Trophoblast cell (in vitro differentiated cells and primary cell): Measurements from ENCODE around the gene ZBTB40.

ENCODE experiments used
- DNase-seq, 2 donors: peaks; one replicate each; pipeline ENCODE4 v3.0.0-alpha.2; 2016
- H2AFZ ChIP-seq: 2 replicates; pipeline ENCODE4 v1.6.1; 2013; ENCODE audit warnings: low read length, moderate library complexity, mild to moderate bottlenecking; ENCODE audit not compliant: insufficient read depth, poor library complexity
- H2AK5ac ChIP-seq: 2 replicates; pipeline ENCODE4 v1.6.1; 2013; ENCODE audit warnings: mild to moderate bottlenecking, low read length
- H2BK120ac ChIP-seq: 2 replicates; pipeline ENCODE4 v1.6.1; 2013; ENCODE audit warnings: low read length, mild to moderate bottlenecking, moderate library complexity; ENCODE audit not compliant: insufficient read depth, poor library complexity
- H2BK12ac ChIP-seq: 2 replicates; pipeline ENCODE4 v1.6.1; 2013; ENCODE audit warnings: mild to moderate bottlenecking, low read length, moderate library complexity
- H2BK5ac ChIP-seq: 2 replicates; pipeline ENCODE4 v1.6.1; 2013; ENCODE audit warnings: low read length, low read depth, moderate library complexity, mild to moderate bottlenecking; ENCODE audit not compliant: poor library complexity
- H3K14ac ChIP-seq: 2 replicates; pipeline ENCODE4 v1.6.1; 2013; ENCODE audit warnings: mild to moderate bottlenecking, low read length
- H3K18ac ChIP-seq: 2 replicates; pipeline ENCODE4 v1.6.1; 2013; ENCODE audit warnings: mild to moderate bottlenecking, low read length
- H3K23ac ChIP-seq: 2 replicates; pipeline ENCODE4 v1.6.1; 2013; ENCODE audit warnings: low read length
- H3K27ac ChIP-seq: 2 replicates; pipeline ENCODE4 v1.5.1; 2013; ENCODE audit warnings: low read depth, mild to moderate bottlenecking, inconsistent platforms, low read length, moderate library complexity
- H3K27me3 ChIP-seq: 2 replicates; pipeline ENCODE4 v1.6.1; 2013; ENCODE audit warnings: inconsistent platforms, mild to moderate bottlenecking, low read length, moderate library complexity; ENCODE audit not compliant: insufficient read depth
- H3K36me3 ChIP-seq, 2 experiments: 1 replicate in 1 of 2; 2 replicates in 1 of 2; pipeline ENCODE4 v1.6.1; 2013; ENCODE audit warnings: low read length in 2 of 2, mild to moderate bottlenecking in 2 of 2, moderate library complexity in 1 of 2; ENCODE audit not compliant: insufficient read depth in 2 of 2, control insufficient read depth in 1 of 2
- H3K4ac ChIP-seq: 2 replicates; pipeline ENCODE4 v1.6.1; 2013; ENCODE audit warnings: low read depth, mild to moderate bottlenecking, low read length, moderate library complexity
- H3K4me1 ChIP-seq, 2 experiments: 1 replicate in 1 of 2; 2 replicates in 1 of 2; pipeline ENCODE4 v1.6.1; 2013; ENCODE audit warnings: low read length in 2 of 2, mild to moderate bottlenecking in 2 of 2, moderate library complexity in 1 of 2; ENCODE audit not compliant: insufficient read depth in 2 of 2, control insufficient read depth in 1 of 2
- H3K4me2 ChIP-seq: 2 replicates; pipeline ENCODE4 v1.6.1; 2013; ENCODE audit warnings: inconsistent platforms, mild to moderate bottlenecking, low read length, moderate library complexity
- H3K4me3 ChIP-seq: 2 replicates; pipeline ENCODE4 v1.5.1; 2013; ENCODE audit warnings: mild to moderate bottlenecking, low read depth, low read length, inconsistent platforms
- H3K79me1 ChIP-seq: one replicate; pipeline ENCODE4 v1.6.1; 2013; ENCODE audit warnings: low read length
- H3K79me2 ChIP-seq: 2 replicates; pipeline ENCODE4 v1.6.1; 2013; ENCODE audit warnings: low read length, mild to moderate bottlenecking; ENCODE audit not compliant: control insufficient read depth, insufficient read depth, poor library complexity
- H3K9ac ChIP-seq: 2 replicates; pipeline ENCODE4 v1.6.1; 2013; ENCODE audit warnings: mild to moderate bottlenecking, low read length
- H3K9me3 ChIP-seq: 2 replicates; pipeline ENCODE4 v1.6.1; 2013; ENCODE audit warnings: low read depth, mild to moderate bottlenecking, control low read depth, inconsistent platforms, low read length; ENCODE audit not compliant: insufficient read depth
- H4K12ac ChIP-seq: 2 replicates; pipeline ENCODE4 v1.6.1; 2013; ENCODE audit warnings: low read depth, mild to moderate bottlenecking, low read length, moderate library complexity
- H4K8ac ChIP-seq: 2 replicates; pipeline ENCODE4 v1.6.1; 2013; ENCODE audit warnings: low read depth, mild to moderate bottlenecking, low read length, moderate library complexity
- H4K91ac ChIP-seq: one replicate; pipeline ENCODE4 v1.6.1; 2013; ENCODE audit warnings: low read depth, mild to moderate bottlenecking, low read length, moderate library complexity
- WGBS: extraction: QIAGEN DNeasy Blood & Tissue Kit; methylation state at CpG from one replicate; pipeline ENCODE4 v1.1.7; 2013; ENCODE audit warnings: missing lambda C conversion rate; ENCODE audit not compliant: insufficient read length, insufficient coverage; ENCODE audit errors: extremely low coverage; 5-methylcytosine and 5-hydroxymethylcytosine counted together

The ZBTB40 gene

GRCh38 chr1:22563671-22564602 lies 112.3 kb downstream of the ZBTB40 start:
- Histone ChIP-seq H3K9ac (no peak overlapping the region), H3K14ac (no peak overlapping the region), H3K79me1 (no peaks in the 10 kb centered on the region), H4K12ac (no peak overlapping the region), H3K9me3 (peaks cover 10% of the 10 kb centered on the region), H3K79me2 (no peaks in the 10 kb centered on the region), H2BK120ac (no peak overlapping the region), H3K27me3 (peaks cover 37% of the 10 kb centered on the region), H3K4me1 (no peaks in the 10 kb centered on the region), H2AK5ac (no peak overlapping the region), H3K4me2 (peak overlapping the region; percentile 63), H3K27ac (no peak overlapping the region), H4K8ac (no peak overlapping the region), H3K4ac (no peak overlapping the region), H3K18ac (no peak overlapping the region), H2BK12ac (no peak overlapping the region), H2AFZ (no peak overlapping the region), H3K23ac (no peak overlapping the region), H2BK5ac (no peak overlapping the region), H3K36me3 (no peaks in the 10 kb centered on the region), H4K91ac (no peak overlapping the region), H3K4me3 (no peak overlapping the region)
- no peak for DNase-seq
- WGBS: no CpG with 5 or more reads among the region's 57 CpGs

DNA sequence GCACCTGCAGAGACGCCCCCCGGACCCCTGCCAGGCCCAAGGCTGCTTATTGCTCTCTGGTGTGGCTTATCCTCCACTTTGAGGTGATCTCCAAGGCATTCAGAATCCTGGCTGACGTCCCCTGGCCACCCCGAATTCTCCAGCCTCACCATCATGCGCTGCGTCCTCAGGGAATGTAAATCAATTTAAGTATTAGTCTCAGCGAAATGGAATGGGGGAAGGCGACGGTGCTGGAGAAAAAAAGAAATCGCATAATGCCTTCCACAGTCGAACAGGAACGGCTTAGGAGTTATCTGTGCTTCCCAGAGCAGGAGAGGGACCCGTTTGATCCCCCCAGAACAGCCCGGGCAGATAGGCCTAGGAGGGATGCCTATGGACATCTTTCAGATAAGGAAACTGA lies 114.5 kb downstream of the ZBTB40 start:
- Histone ChIP-seq H2AK5ac (no peak overlapping the region), H3K4me3 (no peak overlapping the region), H3K14ac (no peak overlapping the region), H2BK120ac (no peak overlapping the region), H3K18ac (no peak overlapping the region), H2AFZ (no peak overlapping the region), H4K91ac (no peak overlapping the region), H3K27me3 (peaks cover 31% of the 10 kb centered on the region), H3K9me3 (peaks cover 9% of the 10 kb centered on the region), H3K36me3 (no peaks in the 10 kb centered on the region), H3K4me2 (no peak overlapping the region), H4K12ac (no peak overlapping the region), H2BK12ac (no peak overlapping the region), H3K9ac (no peak overlapping the region), H3K4me1 (no peaks in the 10 kb centered on the region), H3K79me1 (no peaks in the 10 kb centered on the region), H3K4ac (no peak overlapping the region), H3K79me2 (no peaks in the 10 kb centered on the region), H4K8ac (no peak overlapping the region), H3K27ac (no peak overlapping the region), H3K23ac (no peak overlapping the region), H2BK5ac (no peak overlapping the region)
- no CpG with 5 or more reads among the region's 14 CpGs for WGBS
- DNase-seq: no peak

- no CpG with 5 or more reads among the region's 14 CpGs for WGBS
- H3K9ac ChIP-seq: no peak overlapping the region
- H3K18ac ChIP-seq: no peak overlapping the region
Observed at GRCh38 chr1:22567197-22567596, 115.5 kb downstream of the ZBTB40 start.

DNA sequence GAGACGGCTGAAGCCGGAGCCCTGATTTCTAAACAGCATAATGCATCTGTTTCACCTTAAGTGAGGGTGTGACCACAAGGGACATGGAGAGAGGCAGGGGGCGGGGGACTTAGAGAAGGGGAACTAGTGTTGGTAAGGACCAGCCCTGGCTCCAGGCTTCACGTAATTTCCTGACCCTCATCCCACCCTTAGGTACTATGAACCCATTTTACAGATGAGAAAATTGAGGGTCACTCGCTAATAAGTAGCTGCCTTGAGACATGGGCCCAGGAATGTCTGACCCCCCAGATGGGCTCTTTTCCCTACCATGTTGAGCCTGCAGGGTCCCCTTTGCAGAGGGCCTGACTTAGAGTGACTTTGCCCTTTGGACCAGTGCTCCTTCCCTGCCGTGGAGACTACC lies 116.3 kb downstream of the ZBTB40 start:
- Histone ChIP-seq H3K18ac (no peak overlapping the region), H3K9me3 (peaks cover 3% of the 10 kb centered on the region), H3K27ac (no peak overlapping the region), H4K12ac (no peak overlapping the region), H2AFZ (no peak overlapping the region), H3K23ac (no peak overlapping the region), H3K14ac (no peak overlapping the region), H3K4ac (no peak overlapping the region), H2BK12ac (no peak overlapping the region), H3K4me3 (no peak overlapping the region), H4K91ac (no peak overlapping the region), H3K79me2 (no peaks in the 10 kb centered on the region), H2AK5ac (no peak overlapping the region), H3K36me3 (no peaks in the 10 kb centered on the region), H3K27me3 (peaks cover 14% of the 10 kb centered on the region), H3K4me2 (no peak overlapping the region), H2BK120ac (no peak overlapping the region), H2BK5ac (no peak overlapping the region), H3K79me1 (no peaks in the 10 kb centered on the region), H4K8ac (no peak overlapping the region), H3K4me1 (no peaks in the 10 kb centered on the region), H3K9ac (no peak overlapping the region)
- DNase-seq: no peak
- no CpG with 5 or more reads among the region's 6 CpGs for WGBS

More at GRCh38 chr1:22567197-22567596, 115.5 kb downstream of the ZBTB40 start:
- Histone ChIP-seq H3K4me3 (no peak overlapping the region), H2AFZ (no peak overlapping the region), H2BK5ac (no peak overlapping the region), H2BK120ac (no peak overlapping the region), H3K9me3 (peaks cover 8% of the 10 kb centered on the region), H3K4me2 (no peak overlapping the region), H4K91ac (no peak overlapping the region), H4K12ac (no peak overlapping the region), H2AK5ac (no peak overlapping the region), H3K36me3 (no peaks in the 10 kb centered on the region), H3K23ac (no peak overlapping the region), H3K27ac (no peak overlapping the region), H4K8ac (no peak overlapping the region), H2BK12ac (no peak overlapping the region), H3K27me3 (peaks cover 22% of the 10 kb centered on the region), H3K79me2 (no peaks in the 10 kb centered on the region), H3K14ac (no peak overlapping the region), H3K4me1 (no peaks in the 10 kb centered on the region), H3K79me1 (no peaks in the 10 kb centered on the region), H3K4ac (no peak overlapping the region)
- DNase-seq: no peak
